OCI-LY7 (cell line): Measurements from ENCODE around the gene UBA1. TPM values are rescaled to one million over a fixed set of nuclear protein-coding genes. Genes with fewer than 3 reads are reported as not detected.

ENCODE experiments used
- BruUV-seq: library from RNA; stranded (reverse); fragments of 400-500 nt; replicated peaks from 2 replicates; lab custom pipeline; 2021; lab: Mats Ljungman, UMichigan
- CTCF ChIA-PET: fragments of 300-600 bp; sonication (Branson Sonifier 250); formaldehyde crosslinking; loops from one replicate; lab custom pipeline; 2022; ENCODE audit warnings: antibody characterized with exemption; ENCODE audit not compliant: unreplicated experiment; lab: Charles Lee
- POLR2A ChIA-PET: fragments of 300-600 bp; sonication (Branson Sonifier 250); formaldehyde crosslinking; loops from one replicate; lab custom pipeline; 2022; ENCODE audit warnings: antibody characterized with exemption; lab: Charles Lee
- DNase-seq: peaks from one replicate; pipeline ENCODE4 v3.0.0-alpha.2; 2015; ENCODE audit warnings: low spot score
- H2AFZ ChIP-seq: fragments of 200-600 bp; sonication (generic), shearing (Covaris generic); 2 replicates; pipeline ENCODE4 v1.6.1; 2014; ENCODE audit warnings: mild to moderate bottlenecking, antibody characterized with exemption, low read length, moderate library complexity
- H3K27ac ChIP-seq: fragments of 200-600 bp; sonication (generic); 2 replicates; pipeline ENCODE4 v1.5.1; 2014; ENCODE audit warnings: mixed run types, low read depth, mild to moderate bottlenecking, moderate library complexity, low read length, inconsistent platforms; ENCODE audit not compliant: poor library complexity, severe bottlenecking
- H3K36me3 ChIP-seq: fragments of 200-600 bp; sonication (generic); 2 replicates; pipeline ENCODE4 v1.6.1; 2014; ENCODE audit warnings: mild to moderate bottlenecking, antibody characterized with exemption, low read length, moderate library complexity, mixed read lengths; ENCODE audit not compliant: insufficient read depth
- H3K4me1 ChIP-seq: fragments of 200-600 bp; sonication (generic); 2 replicates; pipeline ENCODE4 v1.5.1; 2014; ENCODE audit warnings: mild to moderate bottlenecking, low read length; ENCODE audit not compliant: insufficient read depth, poor library complexity, severe bottlenecking
- H3K4me2 ChIP-seq: fragments of 200-600 bp; sonication (generic); 2 replicates; pipeline ENCODE4 v1.6.1; 2014; ENCODE audit warnings: mild to moderate bottlenecking, low read length
- H3K4me3 ChIP-seq: fragments of 200-600 bp; sonication (generic); 2 replicates; pipeline ENCODE4 v1.5.1; 2014; ENCODE audit warnings: mild to moderate bottlenecking, low read depth, low read length; ENCODE audit not compliant: poor library complexity, severe bottlenecking
- H3K79me2 ChIP-seq: fragments of 200-600 bp; sonication (generic); 2 replicates; pipeline ENCODE4 v1.6.1; 2016; ENCODE audit warnings: low read depth, mild to moderate bottlenecking, low read length, moderate library complexity, mixed read lengths; ENCODE audit not compliant: insufficient read depth
- H3K9me2 ChIP-seq: fragments of 200-600 bp; sonication (generic); 2 replicates; pipeline ENCODE4 v1.6.1; 2016; ENCODE audit warnings: mild to moderate bottlenecking, low read length, mixed read lengths; ENCODE audit not compliant: insufficient read depth
- H3K9me3 ChIP-seq: fragments of 200-600 bp; sonication (generic); 2 replicates; pipeline ENCODE4 v1.6.1; 2014; ENCODE audit warnings: mild to moderate bottlenecking, mixed run types, low read length, mixed read lengths
- H4K20me1 ChIP-seq: fragments of 200-600 bp; sonication (generic); 2 replicates; pipeline ENCODE4 v1.6.1; 2014; ENCODE audit warnings: mild to moderate bottlenecking, antibody characterized with exemption, low read length, moderate library complexity, mixed read lengths; ENCODE audit not compliant: insufficient read depth
- CTCF ChIP-seq: fragments of 200-600 bp; sonication (generic); conservative IDR thresholded peaks from 2 replicates; pipeline ENCODE4 v1.5.1; 2014; ENCODE audit warnings: mild to moderate bottlenecking, antibody characterized with exemption, low read length, moderate library complexity, mixed read lengths
- EZH2phosphoT487 ChIP-seq: fragments of 200-600 bp; sonication (generic); IDR thresholded peaks from 2 replicates; pipeline ENCODE4 v1.6.1; 2018; ENCODE audit warnings: low read depth, borderline replicate concordance, mild to moderate bottlenecking, mixed run types, antibody characterized with exemption, low read length, moderate library complexity, mixed read lengths
- intact Hi-C: fragments of 100-400 bp; cut with micrococcal nuclease; formaldehyde crosslinking; loops from one replicate; pipeline ENCODE4 v1.10.0; 2022; ENCODE audit not compliant: unreplicated experiment
- total RNA-seq, 2 experiments: library from RNA; depleted of rRNA in 1 of 2; stranded (reverse); fragments of >200 nt in 1 of 2; shearing (Covaris generic) in 1 of 2; gene quantifications; 2 replicates each; pipeline ENCODE4 v1.2.3, GENCODE V29; 2014 to 2022

Gene UBA1
- total RNA-seq, 2 experiments from 2014 or later: 169 to 294 TPM

GRCh38 chrX:47179928-47180255 lies 13.7 kb upstream of the UBA1 start:
- CTCF ChIA-PET: no interaction called here
- BruUV-seq: no TSS peak
- TF ChIP-seq CTCF: no peak

GRCh38 chrX:47180346-47180745 lies 13.3 kb upstream of the UBA1 start:
- no peak overlapping the region for H3K27ac ChIP-seq
- intact Hi-C loops: no loop called here
- no peak overlapping the region for H2AFZ ChIP-seq
- H3K36me3 ChIP-seq: peaks cover 43% of the 10 kb centered on the region
- H3K9me2 ChIP-seq: no peaks in the 10 kb centered on the region
- H3K4me1 ChIP-seq: no peaks in the 10 kb centered on the region
- no peak overlapping the region for H3K4me2 ChIP-seq
- no peak for TF ChIP-seq CTCF
- TF ChIP-seq EZH2phosphoT487: no peak
- H3K9me3 ChIP-seq: no peaks in the 10 kb centered on the region
- CTCF ChIA-PET: no interaction called here
- no TSS peak for BruUV-seq
- H3K4me3 ChIP-seq: no peak overlapping the region
- H4K20me1 ChIP-seq: no peaks in the 10 kb centered on the region
- H3K79me2 ChIP-seq: no peaks in the 10 kb centered on the region
- DNase-seq: no peak
- POLR2A ChIA-PET: no interaction called here

More at GRCh38 chrX:47179928-47180255, 13.7 kb upstream of the UBA1 start:
- POLR2A ChIA-PET: no interaction called here
- DNase-seq: no peak
- no peak overlapping the region for H2AFZ ChIP-seq
- no peak overlapping the region for H3K4me2 ChIP-seq
- H3K4me3 ChIP-seq: no peak overlapping the region
- H3K9me3 ChIP-seq: no peaks in the 10 kb centered on the region
- H3K79me2 ChIP-seq: no peaks in the 10 kb centered on the region
- intact Hi-C loops: no loop called here
- H3K36me3 ChIP-seq: peaks cover 43% of the 10 kb centered on the region
- no peaks in the 10 kb centered on the region for H3K4me1 ChIP-seq
- H3K27ac ChIP-seq: no peak overlapping the region
- no peaks in the 10 kb centered on the region for H3K9me2 ChIP-seq
- no peaks in the 10 kb centered on the region for H4K20me1 ChIP-seq

- Histone ChIP-seq H3K9me2 (no peaks in the 10 kb centered on the region), H3K9me3 (no peaks in the 10 kb centered on the region), H3K27ac (no peak overlapping the region), H3K4me2 (no peak overlapping the region), H3K4me1 (no peaks in the 10 kb centered on the region), H2AFZ (no peak overlapping the region), H3K79me2 (no peaks in the 10 kb centered on the region), H3K4me3 (no peak overlapping the region), H4K20me1 (no peaks in the 10 kb centered on the region), H3K36me3 (peaks cover 44% of the 10 kb centered on the region)
- ChIA-PET POLR2A (no interaction called here), CTCF (no interaction called here)
- intact Hi-C loops: no loop called here
- no peak for DNase-seq
- BruUV-seq: no TSS peak
- no peak for TF ChIP-seq EZH2phosphoT487
- no peak for TF ChIP-seq CTCF
Measured at GRCh38 chrX:47181301-47181700, 12.3 kb upstream of the UBA1 start.
